Measurements from ENCODE around the gene RHEB. TPM values are rescaled to one million over a fixed set of nuclear protein-coding genes. Genes with fewer than 3 reads are reported as not detected.
A peak's percentile ranks its signal among the peaks of the same experiment; 100 is the strongest.

RHEB gene
- total RNA-seq, 2 experiments from 2014 or later, result 58.7 to 62.7 TPM

- Mint-ChIP-seq H3K27ac (no peak overlapping the region), H3K36me3 (ENCODE audit: low read depth) (peaks cover 38% of the 10 kb centered on the region), H3K27me3 (ENCODE audit: low read depth) (no peaks in the 10 kb centered on the region), H3K9me3 (no peaks in the 10 kb centered on the region), H3K4me3 (no peak overlapping the region), H3K4me1 (ENCODE audit: low read depth) (peaks cover 21% of the 10 kb centered on the region)
- DNase-seq, result no peak
- CTCF ChIA-PET, result interaction anchor here (0.6 kb wide), 1 partner anchor 167 kb away, joined by 5 read pairs; no protein-coding TSS in a partner anchor
- intact Hi-C loops (cut with micrococcal nuclease), result no loop called here
Observed at GRCh38 chr7:151481650-151482505, 37.8 kb downstream of the RHEB start.

GRCh38 chr7:151477867-151478266, 41.8 kb downstream of the RHEB start:
- CTCF ChIA-PET, result no interaction called here
- intact Hi-C loops (cut with micrococcal nuclease), result no loop called here
- Mint-ChIP-seq H3K27me3 (ENCODE audit: low read depth) (no peaks in the 10 kb centered on the region), H3K9me3 (no peaks in the 10 kb centered on the region), H3K4me1 (ENCODE audit: low read depth) (peaks cover 9% of the 10 kb centered on the region), H3K4me3 (no peak overlapping the region), H3K27ac (no peak overlapping the region), H3K36me3 (ENCODE audit: low read depth) (peaks cover 21% of the 10 kb centered on the region)
- DNase-seq, result no peak

GRCh38 chr7:151472644-151473380, 46.9 kb downstream of the RHEB start:
- H3K27me3 Mint-ChIP-seq (ENCODE audit: low read depth), result no peaks in the 10 kb centered on the region
- H3K36me3 Mint-ChIP-seq (ENCODE audit: low read depth), result peaks cover 55% of the 10 kb centered on the region
- CTCF ChIA-PET, result interaction anchor here (0.8 kb wide), 1 partner anchor 121 kb away, joined by 3 read pairs; no protein-coding TSS in a partner anchor
- DNase-seq, result no peak
- peaks cover 31% of the 10 kb centered on the region for H3K4me1 Mint-ChIP-seq (ENCODE audit: low read depth)
- no peak overlapping the region for H3K4me3 Mint-ChIP-seq
- H3K27ac Mint-ChIP-seq, result no peak overlapping the region
- intact Hi-C loops (cut with micrococcal nuclease), result loop anchor here (5.0 kb wide), 2 partner anchors 159 to 284 kb away; no protein-coding TSS in a partner anchor
- no peaks in the 10 kb centered on the region for H3K9me3 Mint-ChIP-seq

- Mint-ChIP-seq H3K4me3 (no peak overlapping the region), H3K27ac (no peak overlapping the region), H3K36me3 (ENCODE audit: low read depth) (peaks cover 63% of the 10 kb centered on the region), H3K27me3 (ENCODE audit: low read depth) (no peaks in the 10 kb centered on the region), H3K9me3 (no peaks in the 10 kb centered on the region), H3K4me1 (ENCODE audit: low read depth) (peaks cover 31% of the 10 kb centered on the region)
- CTCF ChIA-PET, result interaction anchor here (0.7 to 1.0 kb wide), 2 partner anchors 23 to 1872 kb away, joined by 3 to 4 read pairs; no protein-coding TSS in a partner anchor
- intact Hi-C loops (cut with micrococcal nuclease), result loop anchor here (1.0 to 5.0 kb wide), 4 partner anchors 48 to 287 kb away; partner anchors contain the start of gene RHEB
- no peak for DNase-seq
Observed at GRCh38 chr7:151470711-151471110, 49.0 kb downstream of the RHEB start.

- no peak for DNase-seq
- H3K4me3 Mint-ChIP-seq, result no peak overlapping the region
- no peak overlapping the region for H3K27ac Mint-ChIP-seq
- H3K27me3 Mint-ChIP-seq (ENCODE audit: low read depth), result no peaks in the 10 kb centered on the region
- CTCF ChIA-PET, result no interaction called here
- intact Hi-C loops (cut with micrococcal nuclease), result no loop called here
- no peaks in the 10 kb centered on the region for H3K9me3 Mint-ChIP-seq
- H3K4me1 Mint-ChIP-seq (ENCODE audit: low read depth), result peaks cover 31% of the 10 kb centered on the region
- peaks cover 76% of the 10 kb centered on the region for H3K36me3 Mint-ChIP-seq (ENCODE audit: low read depth)
Observed at GRCh38 chr7:151469281-151469680, 50.4 kb downstream of the RHEB start.

- Mint-ChIP-seq H3K4me3 (no peak overlapping the region), H3K27me3 (ENCODE audit: low read depth) (no peaks in the 10 kb centered on the region), H3K4me1 (ENCODE audit: low read depth) (peaks cover 29% of the 10 kb centered on the region), H3K36me3 (ENCODE audit: low read depth) (peaks cover 78% of the 10 kb centered on the region), H3K9me3 (peaks cover 8% of the 10 kb centered on the region), H3K27ac (peak overlapping the region; percentile 14)
- CTCF ChIA-PET, result interaction anchor here (0.7 kb wide), 1 partner anchor 164 kb away, joined by 3 read pairs; no protein-coding TSS in a partner anchor
- intact Hi-C loops (cut with micrococcal nuclease), result no loop called here
- DNase-seq, result no peak
Observed at GRCh38 chr7:151468217-151469018, 51.3 kb downstream of the RHEB start.

- intact Hi-C loops (cut with micrococcal nuclease), result no loop called here
- Mint-ChIP-seq H3K4me1 (ENCODE audit: low read depth) (peaks cover 6% of the 10 kb centered on the region), H3K36me3 (ENCODE audit: low read depth) (peaks cover 66% of the 10 kb centered on the region), H3K9me3 (peaks cover 22% of the 10 kb centered on the region), H3K4me3 (no peak overlapping the region), H3K27ac (no peak overlapping the region), H3K27me3 (ENCODE audit: low read depth) (peaks cover 3% of the 10 kb centered on the region)
- CTCF ChIA-PET, result no interaction called here
- no peak for DNase-seq
Observed at GRCh38 chr7:151465169-151465568, 54.5 kb downstream of the RHEB start.

- Mint-ChIP-seq H3K4me1 (ENCODE audit: low read depth) (no peaks in the 10 kb centered on the region), H3K27ac (no peak overlapping the region), H3K4me3 (no peak overlapping the region), H3K27me3 (ENCODE audit: low read depth) (peaks cover 7% of the 10 kb centered on the region), H3K9me3 (peaks cover 23% of the 10 kb centered on the region), H3K36me3 (ENCODE audit: low read depth) (peaks cover 38% of the 10 kb centered on the region)
- intact Hi-C loops (cut with micrococcal nuclease), result no loop called here
- no peak for DNase-seq
- CTCF ChIA-PET, result interaction anchor here (0.9 to 4.3 kb wide), 3 partner anchors 14 to 298 kb away, joined by 3 to 19 read pairs (median 4); no protein-coding TSS in a partner anchor
Observed at GRCh38 chr7:151462306-151462779, 57.4 kb downstream of the RHEB start.

- H3K4me1 Mint-ChIP-seq (ENCODE audit: low read depth), result no peaks in the 10 kb centered on the region
- DNase-seq, result no peak
- peaks cover 23% of the 10 kb centered on the region for H3K9me3 Mint-ChIP-seq
- intact Hi-C loops (cut with micrococcal nuclease), result no loop called here
- CTCF ChIA-PET, result interaction anchor here (0.9 to 4.3 kb wide), 3 partner anchors 14 to 298 kb away, joined by 3 to 19 read pairs (median 4); no protein-coding TSS in a partner anchor
- H3K27ac Mint-ChIP-seq, result no peak overlapping the region
- peaks cover 7% of the 10 kb centered on the region for H3K27me3 Mint-ChIP-seq (ENCODE audit: low read depth)
- H3K36me3 Mint-ChIP-seq (ENCODE audit: low read depth), result peaks cover 34% of the 10 kb centered on the region
- H3K4me3 Mint-ChIP-seq, result no peak overlapping the region
Observed at GRCh38 chr7:151461942-151462230, 57.8 kb downstream of the RHEB start.

- H3K36me3 Mint-ChIP-seq (ENCODE audit: low read depth), result peaks cover 32% of the 10 kb centered on the region
- CTCF ChIA-PET, result interaction anchor here (0.9 to 4.3 kb wide), 3 partner anchors 13 to 299 kb away, joined by 3 to 19 read pairs (median 4); no protein-coding TSS in a partner anchor
- H3K27me3 Mint-ChIP-seq (ENCODE audit: low read depth), result peaks cover 7% of the 10 kb centered on the region
- no peak for DNase-seq
- intact Hi-C loops (cut with micrococcal nuclease), result no loop called here
- H3K4me1 Mint-ChIP-seq (ENCODE audit: low read depth), result no peaks in the 10 kb centered on the region
- H3K9me3 Mint-ChIP-seq, result peaks cover 23% of the 10 kb centered on the region
- H3K4me3 Mint-ChIP-seq, result no peak overlapping the region
- H3K27ac Mint-ChIP-seq, result no peak overlapping the region
Observed at GRCh38 chr7:151461096-151461941, 58.4 kb downstream of the RHEB start.

GRCh38 chr7:151460474-151460855, 59.2 kb downstream of the RHEB start:
- H3K27me3 Mint-ChIP-seq (ENCODE audit: low read depth), result peaks cover 7% of the 10 kb centered on the region
- no peak for DNase-seq
- no peak overlapping the region for H3K27ac Mint-ChIP-seq
- peaks cover 23% of the 10 kb centered on the region for H3K9me3 Mint-ChIP-seq
- no peak overlapping the region for H3K4me3 Mint-ChIP-seq
- intact Hi-C loops (cut with micrococcal nuclease), result no loop called here
- H3K4me1 Mint-ChIP-seq (ENCODE audit: low read depth), result no peaks in the 10 kb centered on the region
- CTCF ChIA-PET, result interaction anchor here (4.3 kb wide), 1 partner anchor 12 kb away, joined by 19 read pairs; no protein-coding TSS in a partner anchor
- peaks cover 24% of the 10 kb centered on the region for H3K36me3 Mint-ChIP-seq (ENCODE audit: low read depth)
